MM.1S (cell line): ENCODE results near the gene WDR64.

ENCODE experiments used
- DNase-seq: peaks from one replicate; pipeline ENCODE4 v3.0.0-alpha.2; 2015
- H2AFZ ChIP-seq: fragments of 300-600 bp; sonication (generic); 2 replicates; pipeline ENCODE4 v1.6.0; 2016; ENCODE audit warnings: antibody characterized with exemption, low read length
- H3F3A ChIP-seq: fragments of 300-600 bp; sonication (generic); 2 replicates; pipeline ENCODE4 v1.6.1; 2016; ENCODE audit warnings: mild to moderate bottlenecking, antibody characterized with exemption, low read length, moderate library complexity, mixed read lengths; ENCODE audit not compliant: insufficient read depth
- H3K27ac ChIP-seq: fragments of 300-600 bp; sonication (generic); 2 replicates; pipeline ENCODE4 v1.5.1; 2016; ENCODE audit warnings: mild to moderate bottlenecking, low read length
- H3K27me3 ChIP-seq: fragments of 300-600 bp; sonication (generic); replicated peaks from 2 replicates; pipeline ENCODE4 v1.6.0; 2016; ENCODE audit warnings: low read length; ENCODE audit not compliant: insufficient read depth
- H3K36me3 ChIP-seq: fragments of 300-600 bp; sonication (generic); replicated peaks from 2 replicates; pipeline ENCODE4 v1.6.1; 2016; ENCODE audit warnings: mild to moderate bottlenecking, low read length, mixed read lengths; ENCODE audit not compliant: insufficient read depth
- H3K4me1 ChIP-seq: fragments of 300-600 bp; sonication (generic); 2 replicates; pipeline ENCODE4 v1.6.1; 2016; ENCODE audit warnings: low read length, mixed read lengths
- H3K4me2 ChIP-seq: fragments of 300-600 bp; sonication (generic); 2 replicates; pipeline ENCODE4 v1.6.0; 2016; ENCODE audit warnings: low read depth, low read length
- H3K4me3 ChIP-seq: fragments of 300-600 bp; sonication (generic); 2 replicates; pipeline ENCODE4 v1.5.1; 2016; ENCODE audit warnings: low read length, mixed read lengths
- H3K79me2 ChIP-seq: fragments of 300-600 bp; sonication (generic); 2 replicates; pipeline ENCODE4 v1.6.1; 2016; ENCODE audit warnings: mixed run types, low read length, mixed read lengths
- H3K9ac ChIP-seq: fragments of 300-600 bp; sonication (generic); 2 replicates; pipeline ENCODE4 v1.6.1; 2016; ENCODE audit warnings: low read length, mixed read lengths
- H3K9me2 ChIP-seq: fragments of 300-600 bp; sonication (generic); replicated peaks from 2 replicates; pipeline ENCODE4 v1.6.1; 2016; ENCODE audit warnings: mild to moderate bottlenecking, low read length, mixed read lengths; ENCODE audit not compliant: insufficient read depth
- H3K9me3 ChIP-seq: fragments of 300-600 bp; sonication (generic); replicated peaks from 2 replicates; pipeline ENCODE4 v1.6.1; 2016; ENCODE audit warnings: mild to moderate bottlenecking, low read length, mixed read lengths; ENCODE audit not compliant: insufficient read depth
- H4K20me1 ChIP-seq: fragments of 300-600 bp; sonication (generic); 2 replicates; pipeline ENCODE4 v1.6.1; 2016; ENCODE audit warnings: mild to moderate bottlenecking, low read length, moderate library complexity, mixed read lengths; ENCODE audit not compliant: insufficient read depth
- EZH2 ChIP-seq: fragments of 300-600 bp; sonication (generic); optimal IDR thresholded peaks from 2 replicates; pipeline ENCODE3; 2017; ENCODE audit warnings: low read depth, mild to moderate bottlenecking, antibody characterized with exemption, low read length, mixed read lengths
- EZH2phosphoT487 ChIP-seq: fragments of 300-600 bp; sonication (generic); IDR thresholded peaks from 2 replicates; pipeline ENCODE4 v1.6.1; 2018; ENCODE audit warnings: antibody characterized with exemption, low read length
- TF ChIP-seq, protein P1 (sequence below): fragments of 300-600 bp; sonication (generic); IDR thresholded peaks from 2 replicates; pipeline ENCODE4 v1.5.1; 2016; ENCODE audit warnings: antibody characterized with exemption, low read length, mixed read lengths

WDR64 gene

DNA sequence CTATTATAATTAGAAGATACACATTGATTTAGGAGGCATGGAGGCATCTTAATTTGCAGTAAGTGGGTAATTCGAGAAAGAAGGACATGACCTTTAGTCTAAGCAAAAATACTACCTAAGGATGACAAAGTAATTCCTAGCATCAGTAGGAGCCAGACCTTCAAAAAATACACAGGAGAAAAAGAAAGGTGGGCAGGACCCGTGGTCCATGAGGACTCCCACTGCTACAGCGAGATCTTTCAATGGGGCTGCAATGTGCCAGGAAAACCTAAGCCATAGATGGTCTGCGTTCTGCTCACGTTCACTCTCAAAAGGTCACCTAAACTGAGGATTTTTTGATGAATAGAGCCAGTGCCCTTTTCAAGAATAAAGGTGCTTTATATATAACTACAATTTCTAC lies 185.3 kb downstream of the WDR64 start:
- Histone ChIP-seq H3K79me2 (no peaks in the 10 kb centered on the region), H3K4me2 (no peak overlapping the region), H3K4me1 (peaks cover 17% of the 10 kb centered on the region), H3K27ac (no peak overlapping the region), H4K20me1 (no peaks in the 10 kb centered on the region), H3F3A (no peaks in the 10 kb centered on the region), H3K36me3 (no peaks in the 10 kb centered on the region), H3K9me3 (no peaks in the 10 kb centered on the region), H3K9me2 (no peaks in the 10 kb centered on the region), H2AFZ (no peak overlapping the region), H3K27me3 (no peaks in the 10 kb centered on the region), H3K9ac (no peak overlapping the region), H3K4me3 (no peak overlapping the region)
- TF ChIP-seq EZH2phosphoT487 = no peak
- TF ChIP-seq, protein P1, sequence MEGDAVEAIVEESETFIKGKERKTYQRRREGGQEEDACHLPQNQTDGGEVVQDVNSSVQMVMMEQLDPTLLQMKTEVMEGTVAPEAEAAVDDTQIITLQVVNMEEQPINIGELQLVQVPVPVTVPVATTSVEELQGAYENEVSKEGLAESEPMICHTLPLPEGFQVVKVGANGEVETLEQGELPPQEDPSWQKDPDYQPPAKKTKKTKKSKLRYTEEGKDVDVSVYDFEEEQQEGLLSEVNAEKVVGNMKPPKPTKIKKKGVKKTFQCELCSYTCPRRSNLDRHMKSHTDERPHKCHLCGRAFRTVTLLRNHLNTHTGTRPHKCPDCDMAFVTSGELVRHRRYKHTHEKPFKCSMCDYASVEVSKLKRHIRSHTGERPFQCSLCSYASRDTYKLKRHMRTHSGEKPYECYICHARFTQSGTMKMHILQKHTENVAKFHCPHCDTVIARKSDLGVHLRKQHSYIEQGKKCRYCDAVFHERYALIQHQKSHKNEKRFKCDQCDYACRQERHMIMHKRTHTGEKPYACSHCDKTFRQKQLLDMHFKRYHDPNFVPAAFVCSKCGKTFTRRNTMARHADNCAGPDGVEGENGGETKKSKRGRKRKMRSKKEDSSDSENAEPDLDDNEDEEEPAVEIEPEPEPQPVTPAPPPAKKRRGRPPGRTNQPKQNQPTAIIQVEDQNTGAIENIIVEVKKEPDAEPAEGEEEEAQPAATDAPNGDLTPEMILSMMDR = no peak
- no peak for TF ChIP-seq EZH2
- DNase-seq = no peak

DNA sequence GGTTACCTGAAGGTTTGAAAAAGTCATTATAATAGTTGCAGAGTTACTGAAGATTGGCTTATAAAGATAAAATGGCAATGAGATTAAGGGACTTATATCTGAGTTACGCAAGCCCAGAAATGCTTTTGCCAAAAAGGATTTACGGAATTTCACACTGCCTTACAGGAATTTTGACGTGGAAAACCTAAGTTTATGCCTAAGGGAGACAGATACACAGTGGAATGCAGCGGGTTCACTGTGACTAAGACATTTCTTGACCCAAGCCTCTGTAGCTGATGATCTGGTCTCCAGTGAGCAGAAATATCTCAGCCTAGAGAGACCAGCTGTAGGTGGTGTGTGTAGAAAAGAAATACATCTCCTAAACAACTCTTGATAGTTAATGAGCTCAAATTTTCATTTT lies 185.8 kb downstream of the WDR64 start:
- Histone ChIP-seq H3K79me2 (no peaks in the 10 kb centered on the region), H3F3A (no peaks in the 10 kb centered on the region), H4K20me1 (no peaks in the 10 kb centered on the region), H3K9ac (no peak overlapping the region), H3K36me3 (no peaks in the 10 kb centered on the region), H3K9me3 (no peaks in the 10 kb centered on the region), H3K4me3 (no peak overlapping the region), H3K4me2 (no peak overlapping the region), H3K27ac (no peak overlapping the region), H3K9me2 (no peaks in the 10 kb centered on the region), H3K4me1 (peaks cover 17% of the 10 kb centered on the region), H2AFZ (no peak overlapping the region), H3K27me3 (no peaks in the 10 kb centered on the region)
- no peak for TF ChIP-seq EZH2
- TF ChIP-seq, protein P1 = no peak
- TF ChIP-seq EZH2phosphoT487 = no peak
- DNase-seq = no peak

DNA sequence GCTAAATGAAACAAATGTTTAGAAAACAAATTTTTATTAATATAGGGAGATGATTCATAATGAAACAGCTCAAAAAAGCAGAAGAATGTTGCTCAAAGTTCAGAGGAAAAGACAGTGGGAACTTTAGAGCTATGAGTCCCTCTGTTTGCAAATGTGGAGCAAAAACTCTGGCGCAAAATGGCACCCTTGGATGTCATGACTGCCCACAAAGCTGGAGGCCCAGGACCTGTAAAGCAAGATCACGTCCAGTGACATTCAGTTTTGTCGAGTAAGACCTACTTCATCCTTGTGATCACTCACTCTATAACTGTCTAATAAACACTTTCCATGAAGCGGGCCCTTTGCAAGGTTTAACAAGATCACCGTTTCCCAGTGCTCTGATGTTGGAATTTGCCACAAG lies 186.8 kb downstream of the WDR64 start:
- Histone ChIP-seq H3K27me3 (no peaks in the 10 kb centered on the region), H3K4me3 (no peak overlapping the region), H4K20me1 (no peaks in the 10 kb centered on the region), H2AFZ (no peak overlapping the region), H3K9ac (no peak overlapping the region), H3K27ac (no peak overlapping the region), H3K36me3 (no peaks in the 10 kb centered on the region), H3F3A (no peaks in the 10 kb centered on the region), H3K79me2 (no peaks in the 10 kb centered on the region), H3K4me1 (peaks cover 17% of the 10 kb centered on the region), H3K9me2 (no peaks in the 10 kb centered on the region), H3K4me2 (no peak overlapping the region), H3K9me3 (no peaks in the 10 kb centered on the region)
- DNase-seq = no peak
- no peak for TF ChIP-seq EZH2phosphoT487
- no peak for TF ChIP-seq EZH2
- TF ChIP-seq, protein P1 = no peak
